ENCODE data around the gene TLK1. TPM values are rescaled to one million over a fixed set of nuclear protein-coding genes. Genes with fewer than 3 reads are reported as not detected.

The TLK1 gene
- total and polyA plus RNA-seq, 2 of the 4 experiments (the other 2 are of a cell fraction) = 7.3 to 12.5 TPM

GRCh38 chr2:171147081-171147480, 13.6 kb downstream of the TLK1 start:
- H3K18ac ChIP-seq (ENCODE audit: low read depth, low read length) = no peak overlapping the region
- BruUV-seq (replicated peaks) = no TSS peak
- intact Hi-C loops (cut with micrococcal nuclease) = loop anchor here (5.0 kb wide), 1 partner anchor 150 kb away; no protein-coding TSS in a partner anchor
- H3K79me1 ChIP-seq (ENCODE audit: low read depth in 1 of 2, low read length in 2 of 2) = peaks cover 10 to 66% of the 10 kb centered on the region in 2 experiments
- H2BK120ac ChIP-seq (ENCODE audit: low read depth, low read length) = no peak overlapping the region
- no peak overlapping the region for H2BK5ac ChIP-seq (ENCODE audit: low read depth, low read length, poor library complexity, severe bottlenecking)
- H2BK15ac ChIP-seq (ENCODE audit: low read depth, low read length) = no peak overlapping the region
- H2AFZ ChIP-seq (replicated peaks; ENCODE audit: low read length, poor library complexity) = no peak overlapping the region
- H3K9me3 ChIP-seq (ENCODE audit: control insufficient read depth, insufficient read depth, low read length) = no peaks in the 10 kb centered on the region
- DNase-seq = no peak
- ChIA-PET POLR2A (ENCODE audit: unreplicated experiment) (no interaction called here), CTCF (interaction anchor here (0.6 kb wide), 1 partner anchor 115 kb away, joined by 4 read pairs; no protein-coding TSS in a partner anchor)
- no peak overlapping the region for H2AK9ac ChIP-seq (replicated peaks; ENCODE audit: low read depth, low read length, poor library complexity)
- no peak overlapping the region for H3K14ac ChIP-seq (replicated peaks; ENCODE audit: low read depth, low read length)
- H4K20me1 ChIP-seq (ENCODE audit: insufficient read depth, low read length) = peaks cover 71% of the 10 kb centered on the region
- H2AK5ac ChIP-seq (ENCODE audit: low read depth, low read length) = no peak overlapping the region
- no peak overlapping the region for H3K4me3 ChIP-seq (ENCODE audit: insufficient read depth, low read depth, low read length)
- no peak overlapping the region for H4K91ac ChIP-seq (ENCODE audit: insufficient read depth, low read depth, low read length)
- no peak overlapping the region for H3K23ac ChIP-seq (ENCODE audit: low read depth, low read length)
- ATAC-seq (ENCODE audit: low read depth) = no peak
- peaks cover 2% of the 10 kb centered on the region; the same call in 1 of the 2 replicates for H3K36me3 ChIP-seq (ENCODE audit: control insufficient read depth, insufficient read depth, low read length)
- TF ChIP-seq CTCF (conservative IDR thresholded peaks at IDR 0.05; ENCODE audit: low read depth, low read length) = no peak
- TF ChIP-seq RCOR1 (IDR thresholded peaks at IDR 0.05; ENCODE audit: insufficient replicate concordance, low read length) = no peak
- no peak for TF ChIP-seq MXI1 (IDR thresholded peaks at IDR 0.05; ENCODE audit: borderline replicate concordance, low read depth, low read length)
- TF ChIP-seq FOS (IDR thresholded peaks at IDR 0.05; ENCODE audit: low read depth, low read length) = no peak
- TF ChIP-seq, protein P1, sequence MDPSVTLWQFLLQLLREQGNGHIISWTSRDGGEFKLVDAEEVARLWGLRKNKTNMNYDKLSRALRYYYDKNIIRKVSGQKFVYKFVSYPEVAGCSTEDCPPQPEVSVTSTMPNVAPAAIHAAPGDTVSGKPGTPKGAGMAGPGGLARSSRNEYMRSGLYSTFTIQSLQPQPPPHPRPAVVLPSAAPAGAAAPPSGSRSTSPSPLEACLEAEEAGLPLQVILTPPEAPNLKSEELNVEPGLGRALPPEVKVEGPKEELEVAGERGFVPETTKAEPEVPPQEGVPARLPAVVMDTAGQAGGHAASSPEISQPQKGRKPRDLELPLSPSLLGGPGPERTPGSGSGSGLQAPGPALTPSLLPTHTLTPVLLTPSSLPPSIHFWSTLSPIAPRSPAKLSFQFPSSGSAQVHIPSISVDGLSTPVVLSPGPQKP (IDR thresholded peaks at IDR 0.05; ENCODE audit: borderline replicate concordance, low read depth, low read length) = no peak
- TF ChIP-seq RAD21 (IDR thresholded peaks at IDR 0.05; ENCODE audit: low read length) = no peak
- TF ChIP-seq BHLHE40 (IDR thresholded peaks at IDR 0.05; ENCODE audit: low read depth, low read length) = no peak
- no peak for TF ChIP-seq POLR2A (IDR thresholded peaks at IDR 0.05; ENCODE audit: low read depth, low read length)
- TF ChIP-seq RFX5 (IDR thresholded peaks at IDR 0.05; ENCODE audit: low read depth, low read length) = no peak
- no peak for TF ChIP-seq SMC3 (IDR thresholded peaks at IDR 0.05; ENCODE audit: low read depth, low read length)
- no peak for TF ChIP-seq CEBPB (IDR thresholded peaks at IDR 0.05; ENCODE audit: low read depth, low read length)
- no peak overlapping the region for H3K56ac ChIP-seq (ENCODE audit: extremely low read depth, insufficient read depth, low read length)
- no peak overlapping the region for H2BK20ac ChIP-seq (ENCODE audit: low read depth, low read length)
- H3K4me1 ChIP-seq (ENCODE audit: control insufficient read depth, insufficient read depth, low read length) = 0 out of 2 replicates have a peak, but pooled peaks cover 2% of the 10 kb centered on the region
- no peak overlapping the region for H4K8ac ChIP-seq (ENCODE audit: low read depth in 2 of 2, low read length in 2 of 2)
- no peak overlapping the region for H3K9ac ChIP-seq (ENCODE audit: low read depth, low read length)
- no peaks in the 10 kb centered on the region for H3K27me3 ChIP-seq (ENCODE audit: control insufficient read depth, insufficient read depth, low read length)
- dilution Hi-C loops (cut with HindIII; ENCODE audit: low sequenced_read_pairs, unreplicated experiment) = no loop called here
- WGBS, 2 experiments (ENCODE audit: extremely low coverage in 2 of 2, insufficient read length in 1 of 2) = no CpG with 5 or more reads among the region's 2 CpGs
- no peak overlapping the region for H4K5ac ChIP-seq (ENCODE audit: low read depth, low read length)
- H3K9me1 ChIP-seq (ENCODE audit: insufficient read depth, low read length) = peaks cover 6% of the 10 kb centered on the region; the same call in 1 of the 2 replicates
- no peak overlapping the region for H3K4ac ChIP-seq (ENCODE audit: low read depth, low read length)
- H3K27ac ChIP-seq (ENCODE audit: insufficient read depth, low read length) = no peak overlapping the region
- in situ Hi-C loops (cut with MboI; ENCODE audit: low sequenced_read_pairs) = no loop called here
- H3K4me2 ChIP-seq (ENCODE audit: low read depth, low read length) = no peak overlapping the region
